LoVo (cell line): Measurements from ENCODE around the gene MED15.

ENCODE experiments used
- DNase-seq: peaks from one replicate; pipeline ENCODE4 v3.0.0-alpha.2; 2016; ENCODE audit warnings: low spot score

The MED15 gene

GRCh38 chr22:20552443-20553401, 45.3 kb downstream of the MED15 start:
- no peak for DNase-seq

GRCh38 chr22:20553947-20554741, 46.7 kb downstream of the MED15 start:
- DNase-seq = no peak

- DNase-seq = no peak
These were observed 47.4 kb downstream of the MED15 start for GRCh38 chr22:20554824-20555223.

- no peak for DNase-seq
These were observed 51.1 kb downstream of the MED15 start for GRCh38 chr22:20558534-20558933.

GRCh38 chr22:20559174-20559760, 51.9 kb downstream of the MED15 start:
- DNase-seq = no peak

GRCh38 chr22:20560716-20561115, 53.3 kb downstream of the MED15 start:
- DNase-seq = no peak

- DNase-seq = no peak
These were observed 54.5 kb downstream of the MED15 start for GRCh38 chr22:20561882-20562281.

- DNase-seq = no peak
These were observed 55.4 kb downstream of the MED15 start for GRCh38 chr22:20562607-20563465.

- DNase-seq = no peak
These were observed 56.1 kb downstream of the MED15 start for GRCh38 chr22:20563466-20563906.

- DNase-seq = no peak
These were observed 56.5 kb downstream of the MED15 start for GRCh38 chr22:20563941-20564371.

- no peak for DNase-seq
These were observed 57.8 kb downstream of the MED15 start for GRCh38 chr22:20565079-20565734.

GRCh38 chr22:20565761-20566160, 58.4 kb downstream of the MED15 start:
- no peak for DNase-seq

GRCh38 chr22:20566420-20567260, 59.2 kb downstream of the MED15 start:
- DNase-seq = no peak

- DNase-seq = no peak
These were observed 60.0 kb downstream of the MED15 start for GRCh38 chr22:20567371-20567847.

- no peak for DNase-seq
These were observed 60.6 kb downstream of the MED15 start for GRCh38 chr22:20567993-20568417.

- no peak for DNase-seq
These were observed 61.2 kb downstream of the MED15 start for GRCh38 chr22:20568502-20569058.

GRCh38 chr22:20569059-20570058, 61.9 kb downstream of the MED15 start:
- peak; percentile 45 for DNase-seq

- no peak for DNase-seq
These were observed 63.7 kb downstream of the MED15 start for GRCh38 chr22:20571078-20571503.
